IMR-90 (cell line): ENCODE results near the gene PDE6A.

Experiments used
- BHLHE40 ChIP-seq: fragments of 150-350 bp; IDR thresholded peaks from 2 replicates; pipeline ENCODE4 v1.6.1; 2016; ENCODE audit warnings: mild to moderate bottlenecking, low read depth, low read length
- POLR2A ChIP-seq: IDR thresholded peaks from 2 replicates; pipeline ENCODE4 v1.6.1; 2012; ENCODE audit warnings: mild to moderate bottlenecking, low read depth, low read length
- SMC3 ChIP-seq: fragments of 150-350 bp; IDR thresholded peaks from 2 replicates; pipeline ENCODE4 v1.6.1; 2016; ENCODE audit warnings: low read depth, mild to moderate bottlenecking, antibody characterized with exemption, low read length, moderate library complexity
- TF ChIP-seq, protein P1 (sequence below): conservative IDR thresholded peaks from 2 replicates; pipeline ENCODE4 v1.5.1; 2012; ENCODE audit warnings: mild to moderate bottlenecking, low read depth, low read length, improper control_type of control experiment

DNA sequence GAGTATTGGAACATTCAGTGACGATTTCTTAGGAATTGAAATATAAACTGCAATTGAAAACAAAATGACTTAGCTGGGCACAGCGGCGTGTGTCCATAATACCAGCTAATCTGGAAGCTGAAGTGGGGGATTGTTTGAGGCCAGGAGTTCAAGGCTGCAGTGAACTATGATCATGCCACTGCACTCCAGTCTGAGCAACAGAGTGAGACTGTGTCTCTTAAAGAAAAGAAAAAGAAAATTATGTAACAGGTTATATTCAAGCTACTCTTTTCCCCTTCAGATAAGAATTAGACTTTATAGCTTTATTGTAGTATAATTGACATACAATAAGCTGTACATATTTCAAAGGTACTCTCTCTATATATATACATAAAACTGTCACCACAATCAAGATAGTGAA, 22.4 kb upstream of the PDE6A start:
- TF ChIP-seq POLR2A (no peak), BHLHE40 (no peak), SMC3 (no peak)
- TF ChIP-seq, protein P1, sequence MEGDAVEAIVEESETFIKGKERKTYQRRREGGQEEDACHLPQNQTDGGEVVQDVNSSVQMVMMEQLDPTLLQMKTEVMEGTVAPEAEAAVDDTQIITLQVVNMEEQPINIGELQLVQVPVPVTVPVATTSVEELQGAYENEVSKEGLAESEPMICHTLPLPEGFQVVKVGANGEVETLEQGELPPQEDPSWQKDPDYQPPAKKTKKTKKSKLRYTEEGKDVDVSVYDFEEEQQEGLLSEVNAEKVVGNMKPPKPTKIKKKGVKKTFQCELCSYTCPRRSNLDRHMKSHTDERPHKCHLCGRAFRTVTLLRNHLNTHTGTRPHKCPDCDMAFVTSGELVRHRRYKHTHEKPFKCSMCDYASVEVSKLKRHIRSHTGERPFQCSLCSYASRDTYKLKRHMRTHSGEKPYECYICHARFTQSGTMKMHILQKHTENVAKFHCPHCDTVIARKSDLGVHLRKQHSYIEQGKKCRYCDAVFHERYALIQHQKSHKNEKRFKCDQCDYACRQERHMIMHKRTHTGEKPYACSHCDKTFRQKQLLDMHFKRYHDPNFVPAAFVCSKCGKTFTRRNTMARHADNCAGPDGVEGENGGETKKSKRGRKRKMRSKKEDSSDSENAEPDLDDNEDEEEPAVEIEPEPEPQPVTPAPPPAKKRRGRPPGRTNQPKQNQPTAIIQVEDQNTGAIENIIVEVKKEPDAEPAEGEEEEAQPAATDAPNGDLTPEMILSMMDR, result no peak
